ENCODE measurements around the gene GALNT6.

GRCh38 chr12:51413791-51414190 is 22.6 kb upstream of the GALNT6 start:
- no peak for TF ChIP-seq REL (CRISPR knock-in tag; conservative IDR thresholded peaks at IDR 0.05)
- no peak for TF ChIP-seq MYNN (CRISPR knock-in tag; IDR thresholded peaks at IDR 0.05; ENCODE audit: low read depth)
- TF ChIP-seq ZBTB49 (CRISPR knock-in tag; IDR thresholded peaks at IDR 0.05; ENCODE audit: borderline replicate concordance) = no peak
- TF ChIP-seq CTCF (CRISPR knock-in tag; IDR thresholded peaks at IDR 0.05) = no peak
- TF ChIP-seq MTA3 (CRISPR knock-in tag; IDR thresholded peaks at IDR 0.05) = no peak
- no peak for TF ChIP-seq NBN (conservative IDR thresholded peaks at IDR 0.05)
- no peak for TF ChIP-seq MAX (IDR thresholded peaks at IDR 0.05)

Data from HepG2 (cell line).